Measurements from ENCODE around the gene CCN6. TPM values are rescaled to one million over a fixed set of nuclear protein-coding genes. Genes with fewer than 3 reads are reported as not detected.
A peak's percentile ranks its signal among the peaks of the same experiment; 100 is the strongest.

The CCN6 gene
- total RNA-seq, 1 donor from 2014 or later: 0.34 TPM

GRCh38 chr6:112017760-112018537 is 36.0 kb upstream of the CCN6 start:
- Mint-ChIP-seq H3K4me3 (ENCODE audit: low read depth) (no peak overlapping the region), H3K4me1 (ENCODE audit: low read depth) (peaks cover 67% of the 10 kb centered on the region), H3K36me3 (ENCODE audit: low read depth) (no peaks in the 10 kb centered on the region), H3K27ac (peak overlapping the region; percentile 87), H3K9me3 (no peaks in the 10 kb centered on the region), H3K27me3 (ENCODE audit: low read depth) (no peaks in the 10 kb centered on the region)
- intact Hi-C loops (cut with micrococcal nuclease): loop anchor here (1.0 to 5.0 kb wide), 2 partner anchors 17 to 256 kb away; no protein-coding TSS in a partner anchor
- no peak for DNase-seq (ENCODE audit: low spot score)

- Mint-ChIP-seq H3K36me3 (ENCODE audit: low read depth) (peaks cover 4% of the 10 kb centered on the region), H3K4me3 (ENCODE audit: low read depth) (no peak overlapping the region), H3K9me3 (peaks cover 5% of the 10 kb centered on the region), H3K27me3 (ENCODE audit: low read depth) (no peaks in the 10 kb centered on the region), H3K27ac (no peak overlapping the region), H3K4me1 (ENCODE audit: low read depth) (peaks cover 68% of the 10 kb centered on the region)
- DNase-seq (ENCODE audit: low spot score): no peak
- intact Hi-C loops (cut with micrococcal nuclease): loop anchor here (5.0 kb wide), 1 partner anchor 257 kb away; no protein-coding TSS in a partner anchor
These were observed 35.1 kb upstream of the CCN6 start for GRCh38 chr6:112018619-112019416.

- no peak for DNase-seq (ENCODE audit: low spot score)
- H3K4me3 Mint-ChIP-seq (ENCODE audit: low read depth): no peak overlapping the region
- H3K4me1 Mint-ChIP-seq (ENCODE audit: low read depth): peaks cover 65% of the 10 kb centered on the region
- no peak overlapping the region for H3K27ac Mint-ChIP-seq
- peaks cover 10% of the 10 kb centered on the region for H3K36me3 Mint-ChIP-seq (ENCODE audit: low read depth)
- H3K27me3 Mint-ChIP-seq (ENCODE audit: low read depth): no peaks in the 10 kb centered on the region
- intact Hi-C loops (cut with micrococcal nuclease): loop anchor here (5.0 kb wide), 1 partner anchor 257 kb away; no protein-coding TSS in a partner anchor
- H3K9me3 Mint-ChIP-seq: peaks cover 11% of the 10 kb centered on the region
These were observed 34.3 kb upstream of the CCN6 start for GRCh38 chr6:112019589-112019988.

DNA sequence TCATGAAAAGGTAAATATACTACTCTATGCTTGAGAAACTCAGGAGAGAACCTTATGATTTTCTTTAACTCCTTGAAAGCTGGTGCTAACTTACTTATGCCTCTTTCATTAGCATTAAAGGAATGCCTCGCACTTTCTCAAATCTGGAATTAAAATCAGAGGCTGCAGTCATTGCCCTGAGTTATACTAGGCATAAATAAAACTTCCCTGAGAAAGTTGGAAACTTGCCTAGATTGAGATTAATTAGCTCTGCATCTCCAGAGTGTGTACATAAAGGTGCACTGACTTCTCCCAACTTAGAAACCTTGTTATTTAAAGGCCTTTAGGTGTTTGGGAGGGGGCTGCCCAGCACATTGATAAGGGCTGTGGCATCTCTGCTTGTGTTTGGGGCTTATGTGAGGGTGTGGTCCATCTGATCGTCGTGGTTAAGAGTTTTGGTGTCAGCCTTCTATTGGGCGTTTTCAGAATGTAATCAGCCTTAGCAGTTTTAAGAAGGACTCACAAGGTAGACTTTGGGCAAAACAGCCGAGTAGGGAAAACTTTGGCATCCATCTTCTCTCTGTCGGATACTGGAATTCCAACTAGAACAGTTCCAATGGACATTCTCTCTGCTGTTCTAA is 32.1 kb upstream of the CCN6 start:
- H3K36me3 Mint-ChIP-seq (ENCODE audit: low read depth): peaks cover 19% of the 10 kb centered on the region
- peaks cover 48% of the 10 kb centered on the region for H3K4me1 Mint-ChIP-seq (ENCODE audit: low read depth)
- intact Hi-C loops (cut with micrococcal nuclease): no loop called here
- H3K27me3 Mint-ChIP-seq (ENCODE audit: low read depth): no peaks in the 10 kb centered on the region
- H3K9me3 Mint-ChIP-seq: peaks cover 24% of the 10 kb centered on the region
- no peak overlapping the region for H3K27ac Mint-ChIP-seq
- H3K4me3 Mint-ChIP-seq (ENCODE audit: low read depth): no peak overlapping the region
- DNase-seq (ENCODE audit: low spot score): no peak

DNA sequence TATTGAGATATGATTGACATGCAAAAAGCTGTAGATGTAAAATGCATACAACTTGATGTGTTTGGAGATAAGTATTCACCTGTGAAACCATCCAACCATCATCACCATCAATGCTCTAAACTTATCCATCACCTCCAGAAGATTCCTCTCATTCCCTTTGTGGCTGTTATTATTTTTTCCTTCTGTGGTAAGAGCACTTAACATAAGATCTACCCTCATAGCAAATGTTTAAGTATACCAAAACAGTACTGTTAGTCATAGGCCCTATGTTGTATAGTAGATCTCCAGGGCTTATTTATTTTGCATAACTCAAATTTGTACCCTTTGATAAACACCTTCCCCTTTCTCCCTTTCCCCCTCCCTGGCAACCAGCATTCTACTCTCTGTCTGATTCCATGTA is 31.2 kb upstream of the CCN6 start:
- no peak for DNase-seq (ENCODE audit: low spot score)
- H3K4me3 Mint-ChIP-seq (ENCODE audit: low read depth): no peak overlapping the region
- H3K27ac Mint-ChIP-seq: no peak overlapping the region
- H3K27me3 Mint-ChIP-seq (ENCODE audit: low read depth): no peaks in the 10 kb centered on the region
- H3K36me3 Mint-ChIP-seq (ENCODE audit: low read depth): peaks cover 25% of the 10 kb centered on the region
- peaks cover 46% of the 10 kb centered on the region for H3K4me1 Mint-ChIP-seq (ENCODE audit: low read depth)
- H3K9me3 Mint-ChIP-seq: peaks cover 24% of the 10 kb centered on the region
- intact Hi-C loops (cut with micrococcal nuclease): no loop called here

DNA sequence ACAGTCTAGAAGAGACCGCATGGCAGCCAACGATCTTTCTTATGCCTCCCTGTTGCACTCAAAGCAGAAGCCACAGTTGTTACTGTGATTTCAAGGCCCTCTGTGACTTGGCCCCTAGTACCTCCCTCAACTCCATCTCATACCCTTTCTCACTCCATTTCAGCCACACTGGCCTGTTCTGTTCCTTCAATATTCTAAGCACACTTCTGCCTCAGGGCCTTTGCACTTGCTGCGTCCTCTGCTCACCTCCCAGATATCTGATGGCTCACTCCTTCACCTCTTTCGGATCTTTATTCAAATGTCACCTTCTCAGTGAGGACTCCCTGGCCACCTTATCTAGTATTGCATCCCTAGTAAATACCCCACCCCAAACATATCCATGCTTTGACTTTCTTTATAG is 29.4 kb upstream of the CCN6 start:
- DNase-seq (ENCODE audit: low spot score): no peak
- peaks cover 51% of the 10 kb centered on the region for H3K4me1 Mint-ChIP-seq (ENCODE audit: low read depth)
- H3K27ac Mint-ChIP-seq: no peak overlapping the region
- peaks cover 26% of the 10 kb centered on the region for H3K36me3 Mint-ChIP-seq (ENCODE audit: low read depth)
- H3K27me3 Mint-ChIP-seq (ENCODE audit: low read depth): no peaks in the 10 kb centered on the region
- intact Hi-C loops (cut with micrococcal nuclease): no loop called here
- H3K4me3 Mint-ChIP-seq (ENCODE audit: low read depth): no peak overlapping the region
- H3K9me3 Mint-ChIP-seq: peaks cover 24% of the 10 kb centered on the region

DNA sequence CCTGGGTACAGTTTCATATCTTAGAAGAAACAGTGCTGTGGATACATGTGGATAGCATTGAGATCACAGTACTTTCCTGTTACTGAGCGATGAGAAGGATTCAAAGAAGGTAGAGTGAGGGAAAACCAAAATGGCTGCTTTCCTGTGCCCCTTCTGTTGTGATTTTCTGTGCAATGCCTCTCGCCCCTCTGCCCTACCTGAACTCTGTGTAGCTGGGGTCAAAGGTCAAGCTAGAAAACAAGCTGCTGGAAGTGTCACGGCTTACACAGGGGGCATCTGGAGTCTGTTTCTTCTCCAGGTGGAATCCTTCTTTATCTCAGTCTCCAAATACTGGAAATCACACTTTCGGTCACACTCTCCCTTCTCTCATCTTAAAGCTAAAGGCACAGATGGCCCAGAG is 27.0 kb upstream of the CCN6 start:
- Mint-ChIP-seq H3K27ac (peak overlapping the region; percentile 95), H3K4me1 (ENCODE audit: low read depth) (peaks cover 62% of the 10 kb centered on the region), H3K27me3 (ENCODE audit: low read depth) (no peaks in the 10 kb centered on the region), H3K4me3 (ENCODE audit: low read depth) (no peak overlapping the region), H3K36me3 (ENCODE audit: low read depth) (peaks cover 26% of the 10 kb centered on the region), H3K9me3 (peaks cover 24% of the 10 kb centered on the region)
- intact Hi-C loops (cut with micrococcal nuclease): no loop called here
- DNase-seq (ENCODE audit: low spot score): no peak

GRCh38 chr6:112027942-112028674 is 25.8 kb upstream of the CCN6 start:
- H3K4me3 Mint-ChIP-seq (ENCODE audit: low read depth): peak overlapping the region; percentile 53
- H3K27ac Mint-ChIP-seq: peak overlapping the region; percentile 95
- DNase-seq (ENCODE audit: low spot score): peak; percentile 61
- H3K4me1 Mint-ChIP-seq (ENCODE audit: low read depth): peaks cover 60% of the 10 kb centered on the region
- intact Hi-C loops (cut with micrococcal nuclease): loop anchor here (1.0 kb wide), 3 partner anchors 8 to 15 kb away; no protein-coding TSS in a partner anchor
- H3K36me3 Mint-ChIP-seq (ENCODE audit: low read depth): peaks cover 26% of the 10 kb centered on the region
- H3K9me3 Mint-ChIP-seq: peaks cover 24% of the 10 kb centered on the region
- no peaks in the 10 kb centered on the region for H3K27me3 Mint-ChIP-seq (ENCODE audit: low read depth)

DNA sequence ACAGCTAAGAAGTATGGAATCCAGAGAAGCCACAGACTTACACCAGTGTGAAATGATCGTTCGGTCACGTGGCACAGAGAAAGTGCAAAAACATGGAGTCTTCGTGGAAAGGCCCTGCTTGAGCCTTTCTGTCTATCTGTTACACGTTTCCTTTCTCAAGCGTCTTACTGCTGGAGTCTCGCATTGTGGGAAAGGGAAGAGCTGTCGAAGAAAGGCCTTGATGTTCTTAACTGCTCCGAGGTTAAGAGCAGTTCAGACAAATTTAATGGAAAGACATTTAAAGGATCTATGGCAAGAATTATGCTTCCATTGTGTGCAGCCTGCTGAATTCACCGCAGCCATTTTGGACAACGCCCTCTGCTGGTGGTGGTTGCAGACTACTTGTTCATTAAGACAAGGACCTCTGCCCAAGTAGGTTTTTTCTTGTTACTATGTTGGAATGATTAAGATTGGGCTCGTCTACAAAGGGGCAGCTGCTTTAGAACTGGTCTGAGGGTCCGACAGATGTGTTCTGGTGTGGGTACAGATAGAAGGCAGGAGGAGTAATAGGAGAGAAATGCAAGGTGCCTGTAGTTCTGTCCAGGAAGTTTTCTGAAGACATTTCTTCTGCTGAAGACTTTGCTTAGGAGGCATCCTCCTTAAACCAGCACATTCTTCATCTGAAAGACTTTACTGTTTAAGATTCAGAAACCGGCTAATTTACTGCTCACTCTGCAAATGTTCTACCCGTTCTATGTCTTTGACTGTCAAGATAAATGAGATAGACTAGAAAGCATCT is 24.7 kb upstream of the CCN6 start:
- Mint-ChIP-seq H3K4me1 (ENCODE audit: low read depth) (peaks cover 69% of the 10 kb centered on the region), H3K9me3 (peaks cover 16% of the 10 kb centered on the region), H3K4me3 (ENCODE audit: low read depth) (no peak overlapping the region), H3K27me3 (ENCODE audit: low read depth) (no peaks in the 10 kb centered on the region), H3K27ac (peak overlapping the region; percentile 95), H3K36me3 (ENCODE audit: low read depth) (peaks cover 19% of the 10 kb centered on the region)
- intact Hi-C loops (cut with micrococcal nuclease): no loop called here
- DNase-seq (ENCODE audit: low spot score): peak; percentile 43

DNA sequence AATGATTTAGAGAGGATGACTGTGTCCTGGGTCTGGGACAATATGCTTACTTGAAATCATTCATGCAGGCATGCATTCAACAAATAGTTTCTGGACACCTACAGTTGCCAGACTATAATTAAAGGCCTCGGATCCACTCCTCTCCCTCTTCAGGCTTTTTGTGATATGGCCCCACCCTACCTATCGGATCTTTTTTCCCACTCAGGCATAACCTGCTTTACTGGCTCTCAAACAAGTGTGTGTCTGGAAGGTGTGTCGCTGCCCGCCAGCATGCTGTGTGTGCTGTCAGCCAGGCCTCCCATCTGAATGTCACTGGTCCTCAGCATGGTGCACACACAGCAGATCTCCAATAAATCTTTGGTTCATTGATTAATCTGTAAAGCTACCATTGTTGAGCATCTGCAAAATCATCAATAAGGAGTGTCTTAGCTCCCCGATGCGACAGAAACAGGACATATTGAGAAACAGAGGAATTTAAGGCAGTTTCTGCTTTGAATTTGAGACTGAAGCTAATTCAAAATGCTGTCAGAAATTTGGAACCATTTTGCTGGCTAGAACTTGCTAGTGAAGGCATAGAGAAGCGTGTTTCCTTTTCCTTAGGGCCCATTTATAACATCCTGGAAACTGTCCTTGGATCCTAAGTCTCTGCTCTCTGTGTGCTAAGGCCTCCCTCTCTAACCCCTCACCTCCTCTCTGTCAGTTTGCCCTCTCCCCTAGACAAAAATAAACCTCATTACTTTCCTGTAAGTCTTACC is 23.5 kb upstream of the CCN6 start:
- Mint-ChIP-seq H3K4me3 (ENCODE audit: low read depth) (no peak overlapping the region), H3K4me1 (ENCODE audit: low read depth) (peaks cover 74% of the 10 kb centered on the region), H3K36me3 (ENCODE audit: low read depth) (peaks cover 12% of the 10 kb centered on the region), H3K27ac (peak overlapping the region; percentile 2), H3K9me3 (peaks cover 7% of the 10 kb centered on the region), H3K27me3 (ENCODE audit: low read depth) (no peaks in the 10 kb centered on the region)
- DNase-seq (ENCODE audit: low spot score): no peak
- intact Hi-C loops (cut with micrococcal nuclease): no loop called here

- DNase-seq (ENCODE audit: low spot score): no peak
- intact Hi-C loops (cut with micrococcal nuclease): no loop called here
- Mint-ChIP-seq H3K36me3 (ENCODE audit: low read depth) (peaks cover 12% of the 10 kb centered on the region), H3K4me3 (ENCODE audit: low read depth) (no peak overlapping the region), H3K27ac (no peak overlapping the region), H3K4me1 (ENCODE audit: low read depth) (peaks cover 81% of the 10 kb centered on the region), H3K9me3 (peaks cover 5% of the 10 kb centered on the region), H3K27me3 (ENCODE audit: low read depth) (no peaks in the 10 kb centered on the region)
These were observed 22.8 kb upstream of the CCN6 start for GRCh38 chr6:112030961-112031660.

Data from activated T-helper 2 cell treated with anti-CD3 and anti-CD28 coated beads, Interferon-gamma antibody, Interleukin-2, Interleukin-4, amounts not matched to agents 10 μg/mL and 5 μg/mL and 100 μg/mL, durations not matched to agents 14 hours and 24 hours and 36 hours (primary cell).